K562 (cell line): ENCODE results near the gene ZC3H13. TPM values are rescaled to one million over a fixed set of nuclear protein-coding genes. Genes with fewer than 3 reads are reported as not detected.

Experiments
- ATAC-seq: fragments of 200-7000 bp; cut with Tn5 transposase; 3 replicates; pipeline ENCODE4 v1.9.1; 2020; ENCODE audit warnings: moderate library complexity
- BruUV-seq: library from RNA; stranded (reverse); fragments of 400-500 nt; replicated peaks from 2 replicates; lab custom pipeline; 2021; lab: Mats Ljungman, UMichigan
- CTCF ChIA-PET: fragments of 300-600 bp; formaldehyde crosslinking; extraction: SDS; loops from one replicate; lab custom pipeline; 2021; ENCODE audit warnings: low intra/inter-chr PET ratio; lab: Yijun Ruan, JAX
- POLR2A ChIA-PET: fragments of 300-600, 350-650 bp; sonication (Branson Sonifier 250); formaldehyde crosslinking; extraction: SDS; loops from one replicate; lab custom pipeline; 2021; ENCODE audit warnings: antibody characterized with exemption, inconsistent platforms; lab: Yijun Ruan, JAX
- DNase-seq, 4 experiments: peaks; one replicate each; pipeline versions ENCODE4 v3.0.0 to v3.0.0-alpha.2; 2011 to 2018; ENCODE audit warnings: low spot score in 3 of 4, mixed read lengths in 3 of 4; ENCODE audit errors: extremely low read depth in 1 of 4
- FAIRE-seq: peaks from 2 replicates; lab custom pipeline; 2011; peaks lifted over from hg19 to GRCh38; lab: Jason Lieb, UNC
- H2AFZ ChIP-seq: 2 replicates; pipeline ENCODE4 v1.6.0; 2011; ENCODE audit warnings: low read depth, low read length, control low read depth, inconsistent platforms
- H3K27ac ChIP-seq: fragments of 200-600 bp; 3 replicates; pipeline ENCODE4 v1.8.0; 2011; ENCODE audit warnings: low read depth, mild to moderate bottlenecking, control low read depth, inconsistent platforms, low read length, moderate library complexity, mixed read lengths; ENCODE audit errors: extremely low read depth
- H3K27me3 ChIP-seq, 2 experiments: fragments of 300-600 bp in 1 of 2; 2 replicates in 1 of 2; 3 replicates in 1 of 2; pipeline versions ENCODE4 v1.6.0 to v1.8.0; 2011; ENCODE audit warnings: inconsistent platforms in 2 of 2, low read length in 2 of 2, mild to moderate bottlenecking in 1 of 2, mixed read lengths in 1 of 2, moderate library complexity in 1 of 2; ENCODE audit not compliant: control insufficient read depth in 2 of 2, insufficient read depth in 2 of 2
- H3K36me3 ChIP-seq: fragments of 300-600 bp; 3 replicates; pipeline ENCODE4 v1.8.0; 2011; ENCODE audit warnings: mild to moderate bottlenecking, low read length, inconsistent platforms; ENCODE audit not compliant: control insufficient read depth, insufficient read depth
- H3K4me1 ChIP-seq, 2 experiments: fragments of 200-600 bp in 1 of 2; replicated peaks in 1 of 2; 2 replicates in 1 of 2; 3 replicates in 1 of 2; pipeline versions ENCODE4 v1.5.1 to v1.8.0; 2011; ENCODE audit warnings: inconsistent platforms in 2 of 2, low read length in 2 of 2, mild to moderate bottlenecking in 1 of 2, mixed read lengths in 1 of 2, moderate library complexity in 1 of 2; ENCODE audit not compliant: control insufficient read depth in 2 of 2, insufficient read depth in 2 of 2
- H3K4me2 ChIP-seq: 2 replicates; pipeline ENCODE4 v1.6.1; 2011; ENCODE audit warnings: low read length, control low read depth, inconsistent platforms, mixed read lengths; ENCODE audit not compliant: insufficient read depth
- H3K4me3 ChIP-seq: fragments of 200-600 bp; sonication (generic), shearing (Covaris generic); 2 replicates; pipeline ENCODE4 v1.5.1; 2016; ENCODE audit warnings: control low read depth, inconsistent platforms
- H3K79me2 ChIP-seq: fragments of 200-600 bp; 3 replicates; pipeline ENCODE4 v1.8.0; 2011; ENCODE audit warnings: low read length, inconsistent platforms; ENCODE audit not compliant: control insufficient read depth, insufficient read depth
- H3K9ac ChIP-seq, 2 experiments: 2 replicates each; pipeline versions ENCODE4 v1.6.0 to v1.6.1; 2011; ENCODE audit warnings: low read depth in 2 of 2, low read length in 2 of 2, control low read depth in 1 of 2, inconsistent platforms in 1 of 2, mild to moderate bottlenecking in 1 of 2, mixed read lengths in 1 of 2; ENCODE audit not compliant: insufficient read depth in 1 of 2
- H3K9me1 ChIP-seq: one replicate; pipeline ENCODE4 v1.6.0; 2011; ENCODE audit warnings: inconsistent platforms, mild to moderate bottlenecking, low read length, moderate library complexity; ENCODE audit not compliant: control insufficient read depth, insufficient read depth
- H3K9me3 ChIP-seq: replicated peaks from 2 replicates; pipeline ENCODE4 v1.5.1; 2011; ENCODE audit warnings: low read depth, low read length, inconsistent platforms; ENCODE audit not compliant: control insufficient read depth, insufficient read depth
- H4K20me1 ChIP-seq: replicated peaks from 2 replicates; pipeline ENCODE4 v1.6.1; 2011; ENCODE audit warnings: low read length, inconsistent platforms, mixed read lengths; ENCODE audit not compliant: control insufficient read depth, insufficient read depth
- DLX4 ChIP-seq: fragments of 250-450 bp; sonication (Bioruptor Pico); IDR thresholded peaks from 2 replicates; pipeline ENCODE4 v1.6.1; 2021; ENCODE audit warnings: mild to moderate bottlenecking
- FOXP1 ChIP-seq: sonication (generic); formaldehyde crosslinking; IDR thresholded peaks from 2 replicates; pipeline ENCODE4 v1.8.0; 2022; ENCODE audit warnings: mild to moderate bottlenecking, missing genetic modification reagents
- HMBOX1 ChIP-seq: sonication (generic); IDR thresholded peaks from 2 replicates; pipeline ENCODE4 v1.6.1; 2016
- HNRNPL ChIP-seq: fragments of 200-400 bp; formaldehyde crosslinking; IDR thresholded peaks from 2 replicates; pipeline ENCODE4 v1.6.1; 2017; ENCODE audit warnings: low read depth, mild to moderate bottlenecking, low read length
- KDM2B ChIP-seq: fragments of 250-450 bp; sonication (Bioruptor Pico); IDR thresholded peaks from 2 replicates; pipeline ENCODE4 v1.8.0; 2021; ENCODE audit warnings: mild to moderate bottlenecking, moderate library complexity
- PCBP1 ChIP-seq: fragments of 200-400 bp; formaldehyde crosslinking; IDR thresholded peaks from 2 replicates; pipeline ENCODE4 v1.6.1; 2018; ENCODE audit warnings: mild to moderate bottlenecking, low read depth, low read length; ENCODE audit not compliant: poor library complexity, severe bottlenecking
- POLR2AphosphoS5 ChIP-seq: IDR thresholded peaks from 2 replicates; pipeline ENCODE4 v1.6.1; 2011; ENCODE audit warnings: mild to moderate bottlenecking, low read depth, low read length, moderate library complexity; ENCODE audit not compliant: control insufficient read depth, insufficient read depth
- SMARCB1 ChIP-seq: IDR thresholded peaks from 2 replicates; pipeline ENCODE4 v1.6.1; 2011; ENCODE audit warnings: improper control_type of control experiment, low read depth; ENCODE audit not compliant: insufficient read length
- SMARCC2 ChIP-seq: fragments of 450-650 bp; IDR thresholded peaks from 2 replicates; pipeline ENCODE4 v1.6.1; 2017; ENCODE audit warnings: antibody characterized with exemption, moderate library complexity, mild to moderate bottlenecking, low read depth
- USF2 ChIP-seq: sonication (generic); formaldehyde crosslinking; IDR thresholded peaks from 2 replicates; pipeline ENCODE4 v1.5.0; 2020; ENCODE audit warnings: missing genetic modification reagents
- VEZF1 ChIP-seq: fragments of 200-800 bp; sonication (Bioruptor generic); IDR thresholded peaks from 2 replicates; pipeline ENCODE4 v1.6.1; 2017; ENCODE audit warnings: missing genetic modification characterization, missing compliant biosample characterization
- ZC3H11A ChIP-seq: IDR thresholded peaks from 2 replicates; pipeline ENCODE4 v1.6.1; 2012; ENCODE audit warnings: low read depth, low read length, improper control_type of control experiment
- ZEB2 ChIP-seq: fragments of 450-650 bp; IDR thresholded peaks from 2 replicates; pipeline ENCODE4 v1.6.1; 2016
- ZKSCAN3 ChIP-seq: fragments of 250-450 bp; sonication (Bioruptor Pico); IDR thresholded peaks from 2 replicates; pipeline ENCODE4 v1.4.0; 2020
- ZNF311 ChIP-seq: fragments of 250-450 bp; sonication (Bioruptor Pico); IDR thresholded peaks from 2 replicates; pipeline ENCODE4 v1.4.0; 2020; ENCODE audit warnings: mild to moderate bottlenecking, moderate library complexity
- ZNF444 ChIP-seq: fragments of 250-450 bp; sonication (Bioruptor Pico); IDR thresholded peaks from 2 replicates; pipeline ENCODE4 v1.4.0; 2020; ENCODE audit warnings: mild to moderate bottlenecking, moderate library complexity
- ZNF57 ChIP-seq: fragments of 450-650 bp; formaldehyde crosslinking; IDR thresholded peaks from 2 replicates; pipeline ENCODE4 v1.4.0; 2020; ENCODE audit warnings: mild to moderate bottlenecking, moderate library complexity
- ZNF717 ChIP-seq: fragments of 250-450 bp; sonication (Bioruptor Pico); IDR thresholded peaks from 2 replicates; pipeline ENCODE4 v1.5.0; 2021
- WGBS: fragments of 100-300 bp; shearing (Covaris generic); methylation state at CpG from one replicate; pipeline ENCODE4 v1.1.6; 2016; ENCODE audit warnings: low coverage, mixed read lengths; ENCODE audit not compliant: insufficient coverage; ENCODE audit errors: missing lambda C conversion rate; 5-methylcytosine and 5-hydroxymethylcytosine counted together
- in situ Hi-C: fragments of 300-500 bp; cut with MboI; formaldehyde crosslinking; loops from 4 replicates; pipeline ENCODE4 v1.15.0; 2018; ENCODE audit warnings: inconsistent platforms, mixed read lengths
- intact Hi-C: fragments of 100-400 bp; cut with micrococcal nuclease; formaldehyde crosslinking; loops from 2 replicates; pipeline ENCODE4 v1.14.2; 2022
- polyA plus RNA-seq, 8 experiments: library from polyadenylated mRNA; depleted of rRNA in 4 of 8; stranded (reverse) in 5 of 8; unstranded in 3 of 8; fragments of >200 nt; fragmentation: Nextera tagmentation in 2 of 8; fragmentation: Illumina TruSeq in 1 of 8; extraction: Ambion mirVana in 2 of 8; extraction: Trizol in 1 of 8; gene quantifications; 2 replicates each; pipeline versions ENCODE4 v1.2.1 to v1.2.3, GENCODE V29; 2011 to 2014; ENCODE audit warnings: inconsistent platforms in 1 of 8, missing spikeins in 1 of 8
- total RNA-seq, 7 experiments: library from RNA; depleted of rRNA in 6 of 7; stranded (reverse); fragments of >200 nt in 6 of 7; fragmentation: Illumina TruSeq in 2 of 7; extraction: Trizol in 2 of 7; gene quantifications; 2 replicates each; pipeline versions ENCODE4 v1.2.1 to v1.2.3, GENCODE V29; 2011 to 2021; ENCODE audit warnings: low replicate concordance in 1 of 7

The ZC3H13 gene
- total and polyA plus RNA-seq, 9 of the 15 experiments (the other 6 are each of a cell fraction or from before 2014, with no cell fraction given), result 4.9 to 27.6 (median 12.1) TPM

- TF ChIP-seq USF2 (CRISPR knock-in tag) (no peak), POLR2AphosphoS5 (no peak), ZC3H11A (no peak), ZNF57 (no peak), DLX4 (CRISPR knock-in tag) (no peak), ZEB2 (no peak), ZNF717 (CRISPR knock-in tag) (no peak), HNRNPL (no peak), ZNF444 (no peak), SMARCB1 (no peak), SMARCC2 (no peak)
These were observed 48.5 kb upstream of the ZC3H13 start (continued) for GRCh38 chr13:46101002-46101401.

GRCh38 chr13:46100191-46100815, 47.8 kb upstream of the ZC3H13 start:
- no peaks in the 10 kb centered on the region for H3K9me1 ChIP-seq
- FAIRE-seq, result peak; percentile 75
- ChIA-PET POLR2A (no interaction called here), CTCF (no interaction called here)
- H4K20me1 ChIP-seq, result no peaks in the 10 kb centered on the region
- H3K9me3 ChIP-seq, result no peaks in the 10 kb centered on the region
- 14% methylated on average over 1 of the region's 1 CpG for WGBS
- H3K36me3 ChIP-seq, result no peaks in the 10 kb centered on the region
- peak; percentile 71 for ATAC-seq
- peak overlapping the region; percentile 8; the same call in 1 of the 2 replicates for H2AFZ ChIP-seq
- H3K4me1 ChIP-seq, result peaks cover 0 to 12% of the 10 kb centered on the region in 2 experiments; a peak in 2 of 5 replicates
- H3K27me3 ChIP-seq, result no peaks in the 10 kb centered on the region
- no peak overlapping the region for H3K27ac ChIP-seq
- no peak overlapping the region for H3K4me3 ChIP-seq
- no TSS peak for BruUV-seq
- no peaks in the 10 kb centered on the region for H3K79me2 ChIP-seq
- peak in 2 of 4 experiments; percentile 19 to 46 for DNase-seq
- intact Hi-C loops (no loop called here), in situ Hi-C loops (no loop called here)
- H3K9ac ChIP-seq, result no peak overlapping the region; a peak in 1 of 4 replicates
- H3K4me2 ChIP-seq, result peak overlapping the region; percentile 12; the same call in 1 of the 2 replicates
- TF ChIP-seq ZKSCAN3 (no peak), ZNF311 (CRISPR knock-in tag) (no peak), HMBOX1 (peak; percentile 91), FOXP1 (no peak), VEZF1 (CRISPR knock-in tag) (no peak), PCBP1 (no peak), KDM2B (CRISPR knock-in tag) (no peak)
